LNCAP (cell line): ENCODE results near the gene RFTN1.
A peak's percentile ranks its signal among the peaks of the same experiment; 100 is the strongest.

Source experiments
- TF ChIP-seq, protein P1 (sequence below): fragments of 450-650 bp; IDR thresholded peaks from 2 replicates; pipeline ENCODE4 v1.5.1; 2017; ENCODE audit warnings: mild to moderate bottlenecking

Gene RFTN1

DNA sequence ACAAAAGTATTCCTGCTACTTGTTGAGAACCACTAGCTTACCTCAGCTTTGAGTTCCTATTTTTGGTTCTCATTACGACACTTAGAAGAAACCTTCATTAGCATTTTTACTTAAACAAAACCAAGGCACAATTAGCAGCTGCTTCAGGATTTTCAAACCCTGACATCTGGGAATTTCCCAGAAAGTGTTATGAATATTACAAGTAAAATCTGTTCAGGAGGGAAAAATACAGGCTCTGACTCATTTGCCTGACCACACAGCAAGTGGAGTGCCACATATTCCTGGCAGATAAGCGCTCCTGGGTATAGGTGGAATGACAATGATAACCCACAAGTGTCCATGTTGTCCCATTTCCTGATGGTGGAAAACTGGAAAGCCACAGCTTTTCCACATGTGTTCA, 10.3 kb upstream of the RFTN1 start:
- TF ChIP-seq, protein P1, sequence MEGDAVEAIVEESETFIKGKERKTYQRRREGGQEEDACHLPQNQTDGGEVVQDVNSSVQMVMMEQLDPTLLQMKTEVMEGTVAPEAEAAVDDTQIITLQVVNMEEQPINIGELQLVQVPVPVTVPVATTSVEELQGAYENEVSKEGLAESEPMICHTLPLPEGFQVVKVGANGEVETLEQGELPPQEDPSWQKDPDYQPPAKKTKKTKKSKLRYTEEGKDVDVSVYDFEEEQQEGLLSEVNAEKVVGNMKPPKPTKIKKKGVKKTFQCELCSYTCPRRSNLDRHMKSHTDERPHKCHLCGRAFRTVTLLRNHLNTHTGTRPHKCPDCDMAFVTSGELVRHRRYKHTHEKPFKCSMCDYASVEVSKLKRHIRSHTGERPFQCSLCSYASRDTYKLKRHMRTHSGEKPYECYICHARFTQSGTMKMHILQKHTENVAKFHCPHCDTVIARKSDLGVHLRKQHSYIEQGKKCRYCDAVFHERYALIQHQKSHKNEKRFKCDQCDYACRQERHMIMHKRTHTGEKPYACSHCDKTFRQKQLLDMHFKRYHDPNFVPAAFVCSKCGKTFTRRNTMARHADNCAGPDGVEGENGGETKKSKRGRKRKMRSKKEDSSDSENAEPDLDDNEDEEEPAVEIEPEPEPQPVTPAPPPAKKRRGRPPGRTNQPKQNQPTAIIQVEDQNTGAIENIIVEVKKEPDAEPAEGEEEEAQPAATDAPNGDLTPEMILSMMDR, result no peak

DNA sequence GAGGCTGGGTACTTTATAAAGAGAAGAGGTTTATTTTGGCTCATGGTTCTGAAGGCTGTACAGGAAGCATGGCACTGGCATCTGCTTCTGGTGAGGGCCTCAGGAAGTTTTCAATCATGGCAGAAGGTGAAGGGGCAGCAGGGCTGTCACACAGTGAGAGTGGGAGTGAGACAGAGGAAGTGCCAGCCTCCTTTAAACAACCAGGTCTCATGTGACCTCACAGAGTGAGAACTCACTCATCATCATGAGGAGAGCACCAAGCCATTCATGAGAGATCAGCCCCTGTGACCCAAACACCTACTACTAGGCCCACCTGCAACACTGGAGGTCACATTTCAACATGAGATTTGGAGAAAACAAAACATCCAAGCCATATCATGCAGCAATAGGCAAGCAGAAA, 9.3 kb upstream of the RFTN1 start:
- TF ChIP-seq, protein P1, result no peak

DNA sequence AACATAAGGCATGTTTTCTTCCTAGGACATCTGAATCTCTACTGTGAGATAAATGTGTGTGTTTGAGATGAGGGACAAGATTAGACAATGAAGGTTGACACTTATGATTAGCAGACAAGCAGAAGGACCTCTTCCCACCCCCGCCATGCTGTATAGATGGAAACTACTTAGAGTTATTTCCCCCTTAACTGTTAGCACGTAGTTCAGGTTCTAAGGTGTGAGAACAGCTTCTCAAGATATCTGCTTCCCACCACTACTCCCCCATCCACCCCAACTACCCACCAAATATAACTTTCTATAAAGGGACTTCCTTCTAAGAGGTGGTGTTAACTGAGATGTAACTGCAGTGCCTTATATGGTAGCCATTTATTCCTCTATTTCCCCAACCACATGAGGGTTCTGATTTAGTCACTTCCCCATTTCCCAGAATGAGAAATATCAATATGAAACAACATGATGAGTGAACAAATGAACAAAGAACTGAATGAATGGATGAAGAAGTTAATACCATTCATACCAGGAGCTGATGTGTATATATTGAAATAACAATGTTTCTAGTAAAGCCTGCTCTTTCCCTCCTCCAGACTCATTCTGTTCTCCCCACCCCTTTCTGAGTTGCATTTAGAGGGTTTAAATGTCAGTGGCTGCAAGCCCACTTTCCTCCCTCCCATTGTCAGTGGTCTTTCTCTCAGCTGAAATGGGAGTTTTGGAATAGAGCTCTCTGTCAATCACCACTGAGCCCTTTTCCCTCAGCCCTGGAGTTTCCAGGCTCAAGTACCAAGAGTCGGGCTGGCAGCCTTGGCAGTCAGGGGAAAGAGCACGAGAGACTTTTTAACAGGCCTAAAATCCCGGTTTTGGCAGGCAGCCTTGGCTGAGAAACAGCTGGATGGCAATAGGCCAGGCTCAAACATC, 7.7 kb upstream of the RFTN1 start:
- TF ChIP-seq, protein P1, result no peak

DNA sequence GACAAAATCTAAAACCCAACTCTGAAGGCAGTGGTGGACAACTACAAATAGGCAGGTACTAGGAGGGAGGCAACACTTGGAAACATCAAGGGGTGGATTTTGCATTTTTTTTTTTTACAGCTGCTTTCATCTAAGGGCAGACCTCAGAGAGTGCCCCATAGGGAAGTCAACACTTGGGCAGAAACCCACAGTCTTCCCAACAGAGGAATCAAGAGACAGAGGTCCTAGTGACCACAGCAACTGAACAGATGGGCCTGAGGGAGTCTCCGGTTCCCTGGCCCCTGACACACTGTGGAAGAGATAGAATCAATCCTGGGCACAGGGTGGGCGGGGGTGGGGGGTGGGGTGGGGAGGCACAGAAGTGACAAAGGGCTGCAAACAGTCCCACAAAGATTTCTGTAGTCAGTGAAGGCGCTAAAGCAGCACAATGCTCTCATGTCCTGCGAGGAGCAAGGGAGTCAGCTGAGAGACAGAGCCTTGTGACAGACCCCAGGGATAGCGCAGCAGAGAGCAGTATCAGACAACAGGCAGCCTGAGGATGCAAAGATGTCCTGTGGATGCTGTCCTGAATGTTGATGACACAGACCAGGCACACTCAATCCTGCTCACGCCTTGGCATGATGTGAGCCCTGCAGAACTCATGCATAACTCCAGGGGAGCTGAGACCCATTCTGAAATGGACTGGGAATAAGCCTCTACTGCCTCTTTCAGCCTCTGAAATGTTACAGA, 6.9 kb upstream of the RFTN1 start:
- TF ChIP-seq, protein P1, result no peak

DNA sequence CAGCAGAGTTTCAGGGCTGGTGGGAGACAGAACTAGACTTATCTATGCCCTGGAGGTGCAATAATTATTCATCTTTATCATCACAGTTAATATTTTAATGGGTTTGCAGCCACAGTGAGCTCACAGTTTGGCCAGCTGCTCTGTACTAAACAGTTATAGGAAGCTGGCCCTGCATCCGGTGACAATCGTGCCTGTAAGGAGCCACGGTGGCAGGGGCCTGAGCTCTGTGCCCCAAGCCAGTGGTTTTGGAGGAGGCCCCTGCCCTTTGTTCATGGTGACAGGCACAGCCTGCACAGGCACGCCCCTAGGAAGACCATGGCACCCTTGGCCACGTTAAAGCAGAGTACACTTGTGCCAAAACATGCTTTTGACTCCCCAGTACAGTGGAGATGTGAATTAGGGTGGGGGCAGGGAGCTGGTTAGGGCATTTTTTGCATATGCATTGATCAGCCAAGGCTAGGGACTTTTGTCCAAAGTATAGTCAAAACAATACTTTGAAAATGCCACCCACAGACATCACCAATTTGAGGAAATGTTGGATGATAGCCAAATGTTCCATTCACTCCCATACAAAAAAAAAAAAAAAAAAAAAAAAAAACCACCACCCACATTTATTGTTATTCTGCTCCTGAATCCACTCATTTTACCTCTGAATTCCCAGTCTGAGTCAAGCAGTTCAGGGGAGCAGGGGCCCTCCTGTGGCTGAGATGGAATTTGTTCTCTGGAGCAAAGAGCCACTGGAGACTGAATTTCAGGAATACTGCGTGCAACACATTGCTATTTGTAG, 3.4 kb upstream of the RFTN1 start:
- TF ChIP-seq, protein P1, result peak; percentile 48

DNA sequence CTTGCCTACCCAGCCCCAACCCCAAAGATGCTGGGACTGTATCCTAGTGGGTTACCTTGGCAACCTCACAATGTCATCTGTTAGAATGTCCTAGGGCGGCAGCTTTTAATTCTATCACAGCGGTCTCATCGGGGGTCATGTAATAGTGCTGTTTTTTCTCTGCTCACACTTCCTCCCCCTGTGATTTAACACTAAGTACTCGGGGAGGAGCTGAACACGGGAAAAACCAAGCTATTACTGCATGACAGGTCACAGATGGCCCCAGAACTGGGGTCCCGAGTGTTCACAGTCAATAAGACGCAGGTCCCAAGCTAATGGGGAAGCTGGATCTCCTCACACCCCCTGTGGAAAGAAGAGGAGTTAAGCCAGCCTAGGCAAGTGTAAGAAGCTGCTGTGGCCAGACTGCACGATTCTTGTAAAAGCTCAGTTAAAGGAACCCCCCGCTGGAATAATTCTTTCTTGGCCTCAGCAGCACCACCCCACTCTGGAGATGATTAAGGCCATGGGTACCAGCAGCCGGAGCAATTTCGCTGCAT, 2.5 kb upstream of the RFTN1 start:
- TF ChIP-seq, protein P1, result no peak

DNA sequence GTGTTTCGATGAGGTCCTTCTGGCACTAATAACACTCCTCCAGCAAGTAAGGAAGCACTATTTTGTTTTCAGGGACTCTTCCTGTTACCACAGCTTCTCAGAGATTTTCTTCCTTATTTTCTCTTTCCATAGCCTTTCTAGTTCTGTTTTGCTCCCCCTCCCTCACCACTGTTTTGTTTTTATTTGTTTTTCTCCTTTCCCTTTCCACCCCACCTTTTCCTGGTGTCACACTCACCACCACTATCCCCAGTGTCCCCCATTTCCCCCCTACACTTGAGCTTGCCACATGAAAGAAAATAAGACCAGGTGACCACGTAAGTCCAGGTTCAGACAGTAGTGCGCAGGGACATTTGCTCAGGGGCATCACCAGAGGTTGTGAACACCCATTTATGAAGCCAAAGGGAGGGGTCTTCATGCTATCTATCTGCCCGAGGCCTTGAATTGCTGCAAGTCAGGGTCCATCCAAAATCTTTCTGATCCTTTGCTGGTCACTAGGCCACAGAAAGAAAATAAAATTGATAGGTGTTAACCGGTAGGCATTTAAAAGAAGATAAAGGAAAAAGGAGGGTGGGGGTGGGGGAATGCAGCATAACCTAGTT, 1.4 kb upstream of the RFTN1 start:
- TF ChIP-seq, protein P1, result no peak
